ENCODE data around the gene INAVA.
"Not testable (repeated sequence)": the region's sequence is repeated elsewhere in the genome, so short reads cannot be mapped to it uniquely, and the experiment has no call there.

Gene INAVA

DNA sequence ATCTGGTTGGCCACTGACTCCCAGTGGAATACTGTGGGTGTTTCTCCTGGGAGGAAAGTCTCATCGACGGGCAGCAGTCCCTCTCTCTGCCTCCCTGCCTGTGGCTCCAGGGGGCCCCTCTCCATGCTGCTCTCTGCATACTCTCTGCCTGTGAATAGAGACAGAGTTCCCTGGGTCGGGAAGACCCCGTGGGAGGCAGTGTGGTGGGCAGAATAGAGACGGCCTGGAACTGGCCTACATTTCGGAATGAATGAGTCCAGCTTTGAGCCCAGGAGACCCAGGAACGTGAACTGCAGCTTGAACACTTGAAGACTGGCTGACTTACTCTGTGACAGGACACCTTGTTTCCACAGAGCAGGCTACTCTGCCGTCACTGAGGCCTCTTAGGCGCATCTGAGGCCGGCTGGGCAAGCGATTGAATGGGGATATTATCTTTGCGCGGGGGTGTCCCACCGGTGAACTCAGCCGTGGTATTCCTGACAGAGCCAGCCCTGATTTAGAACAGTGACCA lies 64.8 kb downstream of the INAVA start:
- peaks cover 15% of the 10 kb centered on the region for H3K4me1 ChIP-seq (ENCODE audit: control insufficient read depth, low read length)
- H3K9me3 ChIP-seq (ENCODE audit: control insufficient read depth, insufficient read depth, low read length) = no peaks in the 10 kb centered on the region
- TF ChIP-seq, protein P1, sequence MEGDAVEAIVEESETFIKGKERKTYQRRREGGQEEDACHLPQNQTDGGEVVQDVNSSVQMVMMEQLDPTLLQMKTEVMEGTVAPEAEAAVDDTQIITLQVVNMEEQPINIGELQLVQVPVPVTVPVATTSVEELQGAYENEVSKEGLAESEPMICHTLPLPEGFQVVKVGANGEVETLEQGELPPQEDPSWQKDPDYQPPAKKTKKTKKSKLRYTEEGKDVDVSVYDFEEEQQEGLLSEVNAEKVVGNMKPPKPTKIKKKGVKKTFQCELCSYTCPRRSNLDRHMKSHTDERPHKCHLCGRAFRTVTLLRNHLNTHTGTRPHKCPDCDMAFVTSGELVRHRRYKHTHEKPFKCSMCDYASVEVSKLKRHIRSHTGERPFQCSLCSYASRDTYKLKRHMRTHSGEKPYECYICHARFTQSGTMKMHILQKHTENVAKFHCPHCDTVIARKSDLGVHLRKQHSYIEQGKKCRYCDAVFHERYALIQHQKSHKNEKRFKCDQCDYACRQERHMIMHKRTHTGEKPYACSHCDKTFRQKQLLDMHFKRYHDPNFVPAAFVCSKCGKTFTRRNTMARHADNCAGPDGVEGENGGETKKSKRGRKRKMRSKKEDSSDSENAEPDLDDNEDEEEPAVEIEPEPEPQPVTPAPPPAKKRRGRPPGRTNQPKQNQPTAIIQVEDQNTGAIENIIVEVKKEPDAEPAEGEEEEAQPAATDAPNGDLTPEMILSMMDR (IDR thresholded peaks at IDR 0.05; ENCODE audit: low read depth, low read length, poor library complexity, severe bottlenecking) = no peak
- no peak for TF ChIP-seq EZH2phosphoT487 (IDR thresholded peaks at IDR 0.05; ENCODE audit: borderline replicate concordance, low read length)
- no peaks in the 10 kb centered on the region for H3K36me3 ChIP-seq (ENCODE audit: control insufficient read depth, low read length)
- H3K9me2 ChIP-seq (replicated peaks; ENCODE audit: control insufficient read depth, low read length) = no peaks in the 10 kb centered on the region
- no peak overlapping the region for H3K4me3 ChIP-seq (ENCODE audit: low read length)
- H3K79me2 ChIP-seq (ENCODE audit: control insufficient read depth, low read length) = no peaks in the 10 kb centered on the region
- H3F3A ChIP-seq (ENCODE audit: control insufficient read depth, insufficient read depth) = no peaks in the 10 kb centered on the region
- no peak overlapping the region for H3K4me2 ChIP-seq (ENCODE audit: low read length)
- no peaks in the 10 kb centered on the region for H3K27me3 ChIP-seq (ENCODE audit: control insufficient read depth, low read length)
- H4K20me1 ChIP-seq (ENCODE audit: control insufficient read depth, insufficient read depth, low read depth, low read length) = no peaks in the 10 kb centered on the region
- H3K27ac ChIP-seq (ENCODE audit: low read depth, low read length) = no peak overlapping the region

DNA sequence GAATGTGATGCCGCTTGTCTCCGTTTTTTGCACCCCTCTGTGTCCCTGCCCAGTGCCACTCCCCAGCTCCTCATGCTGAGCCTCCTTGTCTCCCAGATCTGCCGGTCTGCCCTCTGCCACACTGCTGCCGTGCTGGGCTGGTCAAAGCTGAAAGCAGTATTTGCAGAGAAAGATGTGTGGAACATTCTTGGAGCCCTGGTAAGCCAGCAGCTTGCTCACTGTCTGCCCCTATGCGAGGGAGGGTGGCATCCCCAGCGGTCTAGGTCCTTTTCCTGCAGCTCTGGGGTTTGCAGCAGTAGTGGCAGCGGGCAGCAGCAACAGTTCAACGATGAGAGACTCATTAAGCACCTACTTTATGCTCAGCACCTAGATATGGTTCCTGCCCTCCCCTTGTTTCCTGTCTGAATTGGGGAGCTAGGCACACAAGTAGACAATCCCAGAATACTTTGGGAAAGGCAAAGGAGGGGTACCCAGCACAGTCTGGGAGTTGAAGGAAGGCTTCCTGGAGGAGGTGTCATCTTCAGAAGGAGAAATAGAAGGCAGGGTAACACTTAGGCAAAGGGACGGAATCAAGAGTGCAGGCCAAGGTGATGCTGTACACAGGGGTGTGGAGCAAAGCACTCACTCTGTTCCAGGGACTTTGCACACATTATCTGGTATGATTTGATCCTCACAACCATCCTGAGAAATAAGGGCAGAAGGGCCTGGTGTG lies 65.7 kb downstream of the INAVA start:
- Histone ChIP-seq H3K9me3 (ENCODE audit: control insufficient read depth, insufficient read depth, low read length) (no peaks in the 10 kb centered on the region), H3K79me2 (ENCODE audit: control insufficient read depth, low read length) (no peaks in the 10 kb centered on the region)

DNA sequence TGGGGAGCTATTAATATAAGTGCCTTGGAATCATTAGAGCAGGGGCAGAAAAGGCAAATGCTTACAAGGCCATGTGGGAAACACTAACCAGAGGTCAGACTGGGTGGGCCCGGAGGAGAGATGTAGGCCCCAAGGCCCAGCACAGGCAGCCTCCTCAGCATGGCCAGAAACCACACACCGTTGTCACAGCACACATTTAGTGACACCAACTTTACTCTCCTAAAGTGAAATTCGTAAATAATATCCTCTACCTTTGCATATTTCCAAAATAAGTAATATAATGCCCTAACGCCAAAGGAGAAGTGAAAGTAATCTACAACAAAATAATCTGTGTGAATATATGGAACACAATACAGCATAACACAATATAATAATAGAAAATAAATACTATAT lies 66.2 kb downstream of the INAVA start:
- peak overlapping the region; percentile 53 for H3K4me2 ChIP-seq (ENCODE audit: low read length)
- H3F3A ChIP-seq (ENCODE audit: control insufficient read depth, insufficient read depth) = no peaks in the 10 kb centered on the region

More for the DNA sequence above, 65.7 kb downstream of the INAVA start:
- no peak overlapping the region for H3K4me3 ChIP-seq (ENCODE audit: low read length)
- no peak overlapping the region for H3K27ac ChIP-seq (ENCODE audit: low read depth, low read length)
- H3K27me3 ChIP-seq (ENCODE audit: control insufficient read depth, low read length) = no peaks in the 10 kb centered on the region
- peak overlapping the region; percentile 53 for H3K4me2 ChIP-seq (ENCODE audit: low read length)
- H4K20me1 ChIP-seq (ENCODE audit: control insufficient read depth, insufficient read depth, low read depth, low read length) = no peaks in the 10 kb centered on the region
- H3K4me1 ChIP-seq (ENCODE audit: control insufficient read depth, low read length) = peaks cover 15% of the 10 kb centered on the region
- H3F3A ChIP-seq (ENCODE audit: control insufficient read depth, insufficient read depth) = no peaks in the 10 kb centered on the region
- TF ChIP-seq, protein P1 (IDR thresholded peaks at IDR 0.05; ENCODE audit: low read depth, low read length, poor library complexity, severe bottlenecking) = no peak
- TF ChIP-seq EZH2phosphoT487 (IDR thresholded peaks at IDR 0.05; ENCODE audit: borderline replicate concordance, low read length) = no peak
- no peaks in the 10 kb centered on the region for H3K9me2 ChIP-seq (replicated peaks; ENCODE audit: control insufficient read depth, low read length)
- no peaks in the 10 kb centered on the region for H3K36me3 ChIP-seq (ENCODE audit: control insufficient read depth, low read length)

GRCh38 chr1:200962151-200962550 lies 67.5 kb downstream of the INAVA start:
- peaks cover 15% of the 10 kb centered on the region for H3K4me1 ChIP-seq (ENCODE audit: control insufficient read depth, low read length)
- not testable (repeated sequence) for H4K20me1 ChIP-seq (ENCODE audit: control insufficient read depth, insufficient read depth, low read depth, low read length); H3F3A ChIP-seq (ENCODE audit: control insufficient read depth, insufficient read depth); H3K79me2 ChIP-seq (ENCODE audit: control insufficient read depth, low read length); H3K4me3 ChIP-seq (ENCODE audit: low read length); H3K27me3 ChIP-seq (ENCODE audit: control insufficient read depth, low read length); H3K9me3 ChIP-seq (ENCODE audit: control insufficient read depth, insufficient read depth, low read length); H3K27ac ChIP-seq (ENCODE audit: low read depth, low read length); H3K9me2 ChIP-seq (replicated peaks; ENCODE audit: control insufficient read depth, low read length); H3K36me3 ChIP-seq (ENCODE audit: control insufficient read depth, low read length); H3K4me2 ChIP-seq (ENCODE audit: low read length)

More for the DNA sequence above, 66.2 kb downstream of the INAVA start:
- Histone ChIP-seq H3K27me3 (ENCODE audit: control insufficient read depth, low read length) (no peaks in the 10 kb centered on the region), H4K20me1 (ENCODE audit: control insufficient read depth, insufficient read depth, low read depth, low read length) (no peaks in the 10 kb centered on the region), H3K4me1 (ENCODE audit: control insufficient read depth, low read length) (peaks cover 15% of the 10 kb centered on the region), H3K27ac (ENCODE audit: low read depth, low read length) (no peak overlapping the region), H3K9me2 (replicated peaks; ENCODE audit: control insufficient read depth, low read length) (no peaks in the 10 kb centered on the region), H3K4me3 (ENCODE audit: low read length) (no peak overlapping the region), H3K9me3 (ENCODE audit: control insufficient read depth, insufficient read depth, low read length) (no peaks in the 10 kb centered on the region), H3K36me3 (ENCODE audit: control insufficient read depth, low read length) (no peaks in the 10 kb centered on the region), H3K79me2 (ENCODE audit: control insufficient read depth, low read length) (no peaks in the 10 kb centered on the region)
- TF ChIP-seq, protein P1 (IDR thresholded peaks at IDR 0.05; ENCODE audit: low read depth, low read length, poor library complexity, severe bottlenecking) = no peak
- TF ChIP-seq EZH2phosphoT487 (IDR thresholded peaks at IDR 0.05; ENCODE audit: borderline replicate concordance, low read length) = no peak

Measured in DOHH2 (cell line).